AML-193 (cell line): ENCODE data around the gene RYR2.
A peak's percentile ranks its signal among the peaks of the same experiment; 100 is the strongest.
"Not testable (repeated sequence)": the region's sequence is repeated elsewhere in the genome, so short reads cannot be mapped to it uniquely, and the experiment has no call there.

Experiments
- DNase-seq, 2 experiments: peaks; one replicate each; lab custom pipeline; 2025; lab: John Stamatoyannopoulos, UW

The RYR2 gene

GRCh38 chr1:237353918-237354317, 311.9 kb downstream of the RYR2 start:
- no peak for DNase-seq

- DNase-seq, result no peak
Measured at GRCh38 chr1:237355022-237355421, 313.0 kb downstream of the RYR2 start.

- DNase-seq, result no peak
Measured at GRCh38 chr1:237358555-237358954, 316.6 kb downstream of the RYR2 start.

- DNase-seq, result no peak
Measured at GRCh38 chr1:237367758-237368157, 325.8 kb downstream of the RYR2 start.

GRCh38 chr1:237371477-237371876, 329.5 kb downstream of the RYR2 start:
- DNase-seq, result not testable (repeated sequence)

- DNase-seq, result no peak
Measured at GRCh38 chr1:237383791-237384190, 341.8 kb downstream of the RYR2 start.

- no peak for DNase-seq
Measured at GRCh38 chr1:237384213-237384612, 342.2 kb downstream of the RYR2 start.

- peak in 1 of 2 experiments; percentile 24 for DNase-seq
Measured at GRCh38 chr1:237386362-237387143, 344.6 kb downstream of the RYR2 start.

- no peak for DNase-seq
Measured at GRCh38 chr1:237387144-237387505, 345.1 kb downstream of the RYR2 start.

- no peak for DNase-seq
Measured at GRCh38 chr1:237390823-237391222, 348.8 kb downstream of the RYR2 start.

- DNase-seq, result no peak
Measured at GRCh38 chr1:237393632-237394031, 351.6 kb downstream of the RYR2 start.

- DNase-seq, result no peak
Measured at GRCh38 chr1:237394281-237394680, 352.3 kb downstream of the RYR2 start.

- no peak for DNase-seq
Measured at GRCh38 chr1:237396426-237396825, 354.4 kb downstream of the RYR2 start.

GRCh38 chr1:237398751-237399150, 356.8 kb downstream of the RYR2 start:
- DNase-seq, result no peak

GRCh38 chr1:237405912-237406311, 363.9 kb downstream of the RYR2 start:
- DNase-seq, result no peak

- no peak for DNase-seq
Measured at GRCh38 chr1:237411621-237412020, 369.6 kb downstream of the RYR2 start.

GRCh38 chr1:237416924-237417655, 375.1 kb downstream of the RYR2 start:
- no peak for DNase-seq

GRCh38 chr1:237428809-237429208, 386.8 kb downstream of the RYR2 start:
- no peak for DNase-seq

- no peak for DNase-seq
Measured at GRCh38 chr1:237429252-237429651, 387.3 kb downstream of the RYR2 start.

- DNase-seq, result no peak
Measured at GRCh38 chr1:237431448-237431847, 389.5 kb downstream of the RYR2 start.

GRCh38 chr1:237440346-237440745, 398.4 kb downstream of the RYR2 start:
- DNase-seq, result no peak

- DNase-seq, result no peak
Measured at GRCh38 chr1:237444120-237444790, 402.3 kb downstream of the RYR2 start.

GRCh38 chr1:237448042-237448441, 406.1 kb downstream of the RYR2 start:
- no peak for DNase-seq
